HG02840 (cell line): ENCODE measurements around the gene OVCA2.
"Not testable (repeated sequence)": the region's sequence is repeated elsewhere in the genome, so short reads cannot be mapped to it uniquely, and the experiment has no call there.

Source experiments
- ATAC-seq: cut with Tn5 transposase; IDR thresholded peaks from one replicate; pipeline ENCODE4 v1.9.1; 2021; ENCODE audit warnings: mild to moderate bottlenecking, moderate library complexity, moderate number of reproducible peaks; ENCODE audit not compliant: unreplicated experiment, low FRiP score

The OVCA2 gene

GRCh38 chr17:2013220-2013993 lies 28.4 kb upstream of the OVCA2 start:
- ATAC-seq = not testable (repeated sequence)

- ATAC-seq = no peak
Measured at GRCh38 chr17:2013994-2014317, 27.9 kb upstream of the OVCA2 start.

- no peak for ATAC-seq
Measured at GRCh38 chr17:2015314-2015713, 26.5 kb upstream of the OVCA2 start.

- ATAC-seq = no peak
Measured at GRCh38 chr17:2016494-2016893, 25.3 kb upstream of the OVCA2 start.

GRCh38 chr17:2017274-2017941 lies 24.4 kb upstream of the OVCA2 start:
- ATAC-seq = no peak

- ATAC-seq = no peak
Measured at GRCh38 chr17:2018716-2019510, 22.9 kb upstream of the OVCA2 start.

- no peak for ATAC-seq
Measured at GRCh38 chr17:2019723-2020122, 22.1 kb upstream of the OVCA2 start.

GRCh38 chr17:2020721-2021120 lies 21.1 kb upstream of the OVCA2 start:
- ATAC-seq = no peak

- ATAC-seq = no peak
Measured at GRCh38 chr17:2022647-2023240, 19.1 kb upstream of the OVCA2 start.

- ATAC-seq = no peak
Measured at GRCh38 chr17:2023256-2023655, 18.6 kb upstream of the OVCA2 start.

GRCh38 chr17:2023692-2024571 lies 17.9 kb upstream of the OVCA2 start:
- no peak for ATAC-seq

GRCh38 chr17:2024572-2025219 lies 17.1 kb upstream of the OVCA2 start:
- ATAC-seq = no peak

- ATAC-seq = no peak
Measured at GRCh38 chr17:2025220-2025621, 16.6 kb upstream of the OVCA2 start, which contains the start of gene RTN4RL1. Gene RTN4RL1, minus strand, starts transcription at chr17:2025334. Its CDS starts 469 bp downstream, at chr17:2024865.

GRCh38 chr17:2025622-2026309 lies 16.1 kb upstream of the OVCA2 start:
- no peak for ATAC-seq

GRCh38 chr17:2027528-2028233 lies 14.1 kb upstream of the OVCA2 start:
- ATAC-seq = no peak

- ATAC-seq = no peak
Measured at GRCh38 chr17:2028234-2028614, 13.6 kb upstream of the OVCA2 start.

GRCh38 chr17:2028737-2029136 lies 13.1 kb upstream of the OVCA2 start:
- no peak for ATAC-seq
